ENCODE data around the gene CA4.

DNA sequence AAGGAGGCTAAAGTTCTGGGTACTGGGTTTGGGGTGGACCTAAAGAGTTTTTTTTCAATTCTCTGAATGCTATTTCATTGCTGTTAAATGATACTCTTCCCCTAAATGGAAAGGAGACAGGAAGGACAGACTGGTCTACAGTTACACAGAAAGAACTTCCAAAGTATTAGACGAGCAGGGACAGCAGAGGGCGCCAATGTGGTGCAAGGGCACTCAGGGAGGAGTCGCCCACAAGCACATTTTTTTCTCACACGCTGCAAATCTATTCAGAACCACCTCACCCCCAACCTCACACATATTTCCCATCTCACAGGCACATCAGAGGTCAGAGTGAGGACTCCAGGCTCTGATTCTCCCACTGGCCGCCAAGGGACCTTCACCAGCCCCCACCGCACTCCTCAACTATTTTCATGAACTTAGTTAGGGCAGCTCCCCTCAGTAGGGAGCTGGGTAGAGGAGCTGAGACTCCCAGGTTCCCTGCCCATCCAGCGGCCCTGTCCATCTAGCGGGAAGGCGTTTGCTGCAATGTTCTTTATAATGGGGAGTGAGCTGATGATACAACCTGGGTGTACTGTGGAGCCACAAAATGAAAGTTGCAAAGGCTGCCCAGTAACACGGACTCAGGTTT is 6.8 kb upstream of the CA4 start:
- TF ChIP-seq POLR2AphosphoS5 (IDR thresholded peaks at IDR 0.05; ENCODE audit: borderline replicate concordance, low read depth, low read length) (no peak), EZH2 (IDR thresholded peaks at IDR 0.05) (no peak), FOXP2 (optimal IDR thresholded peaks at IDR 0.05; ENCODE audit: control extremely low read depth, extremely low read length, insufficient read depth) (no peak)

All from SK-N-MC (cell line).